ENCODE measurements around the gene PLEKHH2. TPM values are rescaled to one million over a fixed set of nuclear protein-coding genes. Genes with fewer than 3 reads are reported as not detected.

PLEKHH2 gene
- total and polyA plus RNA-seq, 3 donors from 2014 or later = 7.4 to 80.2 (median 45.3) TPM

GRCh38 chr2:43810888-43811287, 173.8 kb downstream of the PLEKHH2 start:
- intact Hi-C loops (cut with DNase I; ENCODE audit: low total_unique reads) = no loop called here
- DNase-seq = no peak
- H3K27ac ChIP-seq = no peak overlapping the region
- no peaks in the 10 kb centered on the region for H3K27me3 ChIP-seq
- no peak for TF ChIP-seq CTCF (IDR thresholded peaks at IDR 0.05)
- TF ChIP-seq POLR2A (IDR thresholded peaks at IDR 0.05) = no peak
- 54 to 67% methylated on average over 1 of the region's 1 CpG for WGBS, 2 donors
- H3K4me3 ChIP-seq = no peak overlapping the region
- H3K9me3 ChIP-seq = no peaks in the 10 kb centered on the region
- no peaks in the 10 kb centered on the region for H3K4me1 ChIP-seq
- H3K36me3 ChIP-seq (ENCODE audit: low read depth, missing control alignments) = no peaks in the 10 kb centered on the region

GRCh38 chr2:43812006-43812405, 174.9 kb downstream of the PLEKHH2 start:
- H3K9me3 ChIP-seq = no peaks in the 10 kb centered on the region
- DNase-seq = no peak
- intact Hi-C loops (cut with DNase I; ENCODE audit: low total_unique reads) = no loop called here
- WGBS, 2 donors = 64% methylated on average over 2 of the region's 2 CpGs
- TF ChIP-seq POLR2A (IDR thresholded peaks at IDR 0.05) (no peak), CTCF (IDR thresholded peaks at IDR 0.05) (no peak)
- H3K36me3 ChIP-seq (ENCODE audit: low read depth, missing control alignments) = no peaks in the 10 kb centered on the region
- no peak overlapping the region for H3K4me3 ChIP-seq
- H3K27me3 ChIP-seq = no peaks in the 10 kb centered on the region
- no peak overlapping the region for H3K27ac ChIP-seq
- H3K4me1 ChIP-seq = no peaks in the 10 kb centered on the region

- 56 to 68% methylated on average over 2 of the region's 2 CpGs for WGBS, 2 donors
- no peak for DNase-seq
- Histone ChIP-seq H3K9me3 (no peaks in the 10 kb centered on the region), H3K4me1 (no peaks in the 10 kb centered on the region), H3K36me3 (ENCODE audit: low read depth, missing control alignments) (no peaks in the 10 kb centered on the region), H3K27me3 (no peaks in the 10 kb centered on the region), H3K27ac (no peak overlapping the region), H3K4me3 (no peak overlapping the region)
- TF ChIP-seq CTCF (IDR thresholded peaks at IDR 0.05) (no peak), POLR2A (IDR thresholded peaks at IDR 0.05) (no peak)
- intact Hi-C loops (cut with DNase I; ENCODE audit: low total_unique reads) = no loop called here
Observed at GRCh38 chr2:43812947-43813346, 175.9 kb downstream of the PLEKHH2 start.

GRCh38 chr2:43814711-43815110, 177.7 kb downstream of the PLEKHH2 start:
- WGBS, 2 donors = 88 to 90% methylated on average over 3 of the region's 3 CpGs
- Histone ChIP-seq H3K36me3 (ENCODE audit: low read depth, missing control alignments) (no peaks in the 10 kb centered on the region), H3K4me1 (no peaks in the 10 kb centered on the region), H3K9me3 (no peaks in the 10 kb centered on the region), H3K4me3 (no peak overlapping the region), H3K27me3 (no peaks in the 10 kb centered on the region), H3K27ac (no peak overlapping the region)
- DNase-seq = no peak
- TF ChIP-seq POLR2A (IDR thresholded peaks at IDR 0.05) (no peak), CTCF (IDR thresholded peaks at IDR 0.05) (no peak)
- intact Hi-C loops (cut with DNase I; ENCODE audit: low total_unique reads) = no loop called here

Small RNAs within 50 kb of the gene (small RNA-seq; reads per million reads assigned to genes)
- gene RF00019 (0 reads per million in 2 donors), gene RN7SKP66 (0 reads per million in 2 donors)

Other genes with a start within 250 kb of the PLEKHH2 start
- 10 to 100 TPM; 39.5 to 43.9 TPM for gene THADA, start 41.2 kb upstream of the PLEKHH2 start, total RNA-seq
- gene THADA, start 41.2 kb upstream of the PLEKHH2 start, polyA plus RNA-seq (ENCODE audit: insufficient read depth, low read depth, low replicate concordance) = 29.5 TPM
- 1 to 10 TPM; 3.1 to 5.8 TPM for gene C1GALT1C1L, start 39.2 kb downstream of the PLEKHH2 start, total RNA-seq
- 8.6 TPM for gene C1GALT1C1L, start 39.2 kb downstream of the PLEKHH2 start, polyA plus RNA-seq (ENCODE audit: insufficient read depth, low read depth, low replicate concordance)
- 10 to 100 TPM; 48.8 to 60.4 TPM for gene DYNC2LI1, start 136.8 kb downstream of the PLEKHH2 start, total RNA-seq
- gene DYNC2LI1, start 136.8 kb downstream of the PLEKHH2 start, polyA plus RNA-seq (ENCODE audit: insufficient read depth, low read depth, low replicate concordance) = 66.8 TPM
- gene ABCG5, start 201.6 kb downstream of the PLEKHH2 start, total RNA-seq = not detected
- gene ABCG5, start 201.6 kb downstream of the PLEKHH2 start, polyA plus RNA-seq (ENCODE audit: insufficient read depth, low read depth, low replicate concordance) = 0.16 TPM
- gene ABCG8, start 201.7 kb downstream of the PLEKHH2 start, total RNA-seq = under 1 TPM; 0.24 to 0.43 TPM
- gene ABCG8, start 201.7 kb downstream of the PLEKHH2 start, polyA plus RNA-seq (ENCODE audit: insufficient read depth, low read depth, low replicate concordance) = not detected